H9 (cell line): Measurements from ENCODE around the gene GPR84. TPM values are rescaled to one million over a fixed set of nuclear protein-coding genes. Genes with fewer than 3 reads are reported as not detected.

ENCODE experiments used
- DNase-seq: peaks from one replicate; pipeline ENCODE4 v3.0.0-alpha.2; 2017
- H2AFZ ChIP-seq: one replicate; pipeline ENCODE4 v1.6.1; 2013; ENCODE audit warnings: mild to moderate bottlenecking, low read length, control low read depth, moderate library complexity
- H2AK5ac ChIP-seq: 2 replicates; pipeline ENCODE4 v1.6.1; 2013; ENCODE audit warnings: low read length, control low read depth, mixed read lengths; ENCODE audit not compliant: insufficient read length
- H2BK120ac ChIP-seq: one replicate; pipeline ENCODE4 v1.6.1; 2013; ENCODE audit warnings: low read depth, mild to moderate bottlenecking, low read length, control low read depth, inconsistent platforms; ENCODE audit not compliant: poor library complexity, severe bottlenecking
- H2BK12ac ChIP-seq: 2 replicates; pipeline ENCODE4 v1.6.1; 2013; ENCODE audit warnings: low read length, control low read depth, mixed read lengths, low read depth; ENCODE audit not compliant: insufficient read length
- H2BK15ac ChIP-seq: 2 replicates; pipeline ENCODE4 v1.6.1; 2013; ENCODE audit warnings: low read depth, low read length, control low read depth
- H2BK20ac ChIP-seq: one replicate; pipeline ENCODE4 v1.6.1; 2013; ENCODE audit warnings: low read depth, mild to moderate bottlenecking, low read length, control low read depth, inconsistent platforms; ENCODE audit not compliant: poor library complexity, severe bottlenecking
- H2BK5ac ChIP-seq: 2 replicates; pipeline ENCODE4 v1.6.1; 2013; ENCODE audit warnings: low read length, control low read depth, mixed read lengths; ENCODE audit not compliant: insufficient read length
- H3K14ac ChIP-seq: 2 replicates; pipeline ENCODE4 v1.6.1; 2013; ENCODE audit warnings: low read length, control low read depth; ENCODE audit not compliant: insufficient read depth
- H3K18ac ChIP-seq: 2 replicates; pipeline ENCODE4 v1.6.1; 2013; ENCODE audit warnings: low read depth, mild to moderate bottlenecking, mixed read lengths, low read length, control low read depth; ENCODE audit not compliant: insufficient read length
- H3K23ac ChIP-seq: 2 replicates; pipeline ENCODE4 v1.6.1; 2013; ENCODE audit warnings: low read length, control low read depth, mixed read lengths, low read depth; ENCODE audit not compliant: insufficient read length
- H3K23me2 ChIP-seq: 2 replicates; pipeline ENCODE4 v1.6.1; 2013; ENCODE audit warnings: low read depth, mild to moderate bottlenecking, mixed read lengths, low read length, control low read depth; ENCODE audit not compliant: insufficient read length, poor library complexity, severe bottlenecking
- H3K27ac ChIP-seq: 2 replicates; pipeline ENCODE4 v1.5.1; 2013; ENCODE audit warnings: low read length, control low read depth, mixed read lengths, low read depth; ENCODE audit not compliant: insufficient read length
- H3K27me3 ChIP-seq: 2 replicates; pipeline ENCODE4 v1.6.1; 2013; ENCODE audit warnings: low read length, control low read depth, inconsistent platforms; ENCODE audit not compliant: insufficient read depth
- H3K4ac ChIP-seq: 2 replicates; pipeline ENCODE4 v1.6.1; 2013; ENCODE audit warnings: low read depth, mild to moderate bottlenecking, control low read depth, inconsistent platforms, low read length, moderate library complexity
- H3K4me1 ChIP-seq: 2 replicates; pipeline ENCODE4 v1.6.1; 2013; ENCODE audit warnings: low read length, control low read depth, inconsistent platforms; ENCODE audit not compliant: insufficient read depth
- H3K4me2 ChIP-seq: 2 replicates; pipeline ENCODE4 v1.6.1; 2013; ENCODE audit warnings: low read length, control low read depth, mixed read lengths; ENCODE audit not compliant: insufficient read length, insufficient read depth
- H3K56ac ChIP-seq: 2 replicates; pipeline ENCODE4 v1.6.1; 2013; ENCODE audit warnings: low read depth, mild to moderate bottlenecking, mixed read lengths, low read length, control low read depth; ENCODE audit not compliant: insufficient read length
- H3K79me1 ChIP-seq: 2 replicates; pipeline ENCODE4 v1.6.1; 2013; ENCODE audit warnings: low read depth, mild to moderate bottlenecking, moderate library complexity, low read length, control low read depth, inconsistent platforms; ENCODE audit not compliant: insufficient read depth, poor library complexity, severe bottlenecking
- H3K79me2 ChIP-seq: 2 replicates; pipeline ENCODE4 v1.6.1; 2013; ENCODE audit warnings: low read length, control low read depth, inconsistent platforms; ENCODE audit not compliant: insufficient read depth
- H3K9ac ChIP-seq: 2 replicates; pipeline ENCODE4 v1.6.1; 2013; ENCODE audit warnings: low read length, control low read depth, mixed read lengths; ENCODE audit not compliant: insufficient read length; ENCODE audit errors: extremely low read depth
- H3K9me3 ChIP-seq: one replicate; pipeline ENCODE4 v1.6.1; 2013; ENCODE audit warnings: low read depth, low read length, inconsistent platforms; ENCODE audit not compliant: control insufficient read depth
- H3T11ph ChIP-seq: one replicate; pipeline ENCODE4 v1.6.1; 2013; ENCODE audit warnings: mild to moderate bottlenecking, low read length, control low read depth, inconsistent platforms
- H4K20me1 ChIP-seq: one replicate; pipeline ENCODE4 v1.6.1; 2013; ENCODE audit not compliant: control insufficient read depth, insufficient read length, insufficient read depth
- H4K5ac ChIP-seq: 2 replicates; pipeline ENCODE4 v1.6.1; 2013; ENCODE audit warnings: low read depth, mild to moderate bottlenecking, mixed read lengths, low read length, control low read depth; ENCODE audit not compliant: insufficient read length
- H4K8ac ChIP-seq: replicated peaks from 2 replicates; pipeline ENCODE4 v1.6.1; 2013; ENCODE audit warnings: low read length, control low read depth, mixed read lengths, low read depth; ENCODE audit not compliant: insufficient read length
- H4K91ac ChIP-seq: 2 replicates; pipeline ENCODE4 v1.6.1; 2013; ENCODE audit warnings: low read depth, mild to moderate bottlenecking, moderate library complexity, mixed read lengths, low read length, control low read depth; ENCODE audit not compliant: insufficient read length
- H3K27ac Mint-ChIP-seq, 3 experiments: 2 replicates in 2 of 3; 3 replicates in 1 of 3; pipeline ENCODE4 v1.8.0; 2020 to 2021; ENCODE audit warnings: mixed read lengths in 3 of 3, mild to moderate bottlenecking in 1 of 3, moderate library complexity in 1 of 3
- H3K27me3 Mint-ChIP-seq: 2 replicates; pipeline ENCODE4 v1.8.0; 2021; ENCODE audit warnings: low read depth, mild to moderate bottlenecking, moderate library complexity, mixed read lengths
- H3K36me3 Mint-ChIP-seq, 3 experiments: 2 replicates in 2 of 3; 3 replicates in 1 of 3; pipeline ENCODE4 v1.8.0; 2020 to 2021; ENCODE audit warnings: low read depth in 3 of 3, mixed read lengths in 3 of 3; ENCODE audit not compliant: insufficient read depth in 1 of 3
- H3K4me1 Mint-ChIP-seq, 2 experiments: 2 replicates each; pipeline ENCODE4 v1.8.0; 2020; ENCODE audit warnings: mixed read lengths in 2 of 2
- H3K4me3 Mint-ChIP-seq, 2 experiments: 2 replicates in 1 of 2; 3 replicates in 1 of 2; pipeline ENCODE4 v1.8.0; 2020 to 2021; ENCODE audit warnings: mild to moderate bottlenecking in 2 of 2, mixed read lengths in 2 of 2, moderate library complexity in 1 of 2
- H3K9me3 Mint-ChIP-seq, 2 experiments: 2 replicates in 1 of 2; 3 replicates in 1 of 2; pipeline ENCODE4 v1.8.0; 2020; ENCODE audit warnings: mild to moderate bottlenecking in 2 of 2, mixed read lengths in 2 of 2, moderate library complexity in 1 of 2
- WGBS: extraction: QIAGEN DNeasy Blood & Tissue Kit; methylation state at CpG from one replicate; pipeline ENCODE4 v1.1.7; 2013; ENCODE audit warnings: missing lambda C conversion rate, low lambda C conversion rate, mixed read lengths; ENCODE audit not compliant: insufficient read length; ENCODE audit errors: extremely low coverage; 5-methylcytosine and 5-hydroxymethylcytosine counted together
- total RNA-seq: library from RNA; stranded (reverse); gene quantifications from 2 replicates; pipeline ENCODE4 v1.2.1, GENCODE V29; 2021
- TF ChIP-seq, protein P1 (sequence below): fragments of 200-600 bp; sonication (generic); conservative IDR thresholded peaks from 3 replicates; pipeline ENCODE4 v1.8.0; 2021; ENCODE audit warnings: antibody characterized with exemption, mild to moderate bottlenecking

The GPR84 gene
- total RNA-seq, 1 experiment from 2014 or later = not detected

DNA sequence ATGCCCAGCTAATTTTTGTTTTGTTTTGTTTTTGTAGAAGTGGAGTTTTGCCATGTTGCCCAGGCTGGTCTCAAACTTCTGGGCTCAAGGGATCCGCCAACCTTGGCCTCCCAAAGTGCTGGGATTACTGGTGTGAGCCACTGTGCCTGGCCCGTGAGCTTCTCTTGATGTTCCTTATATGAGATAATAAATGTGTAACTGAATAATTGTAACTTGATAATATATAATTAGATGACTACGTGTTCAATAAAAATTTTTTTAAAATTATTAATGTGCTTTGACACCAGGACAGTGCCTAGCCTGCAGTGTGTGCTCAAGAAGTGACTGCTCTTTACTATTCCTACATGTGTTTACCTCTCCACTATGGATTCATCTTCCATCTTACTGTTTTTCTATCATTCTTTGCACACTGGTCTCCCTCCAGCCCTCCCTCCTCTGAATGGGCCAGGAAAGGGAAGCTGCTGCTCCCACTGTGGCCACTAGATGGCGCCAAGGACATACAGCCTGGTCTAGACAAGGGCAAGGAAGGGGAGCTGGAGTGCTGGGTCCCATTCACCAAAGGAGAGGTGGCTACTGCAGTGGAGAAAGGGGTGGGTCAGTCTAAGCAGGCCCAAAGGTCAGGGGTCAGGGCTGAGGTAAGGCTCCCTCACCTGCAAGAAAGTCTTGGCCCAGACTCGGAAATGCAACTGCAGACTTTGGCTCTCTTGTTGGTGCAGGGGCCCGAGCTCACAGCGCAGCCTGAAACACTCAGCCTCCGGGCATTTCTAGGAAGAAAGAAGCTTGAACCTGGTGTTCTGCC is 34.9 kb upstream of the GPR84 start:
- H4K8ac ChIP-seq = no peak overlapping the region

More for the DNA sequence above, 34.9 kb upstream of the GPR84 start:
- Histone ChIP-seq H3K4me2 (no peak overlapping the region), H2BK12ac (no peak overlapping the region), H2AFZ (no peak overlapping the region), H3K4me1 (no peaks in the 10 kb centered on the region), H3K9me3 (no peaks in the 10 kb centered on the region), H3K27ac (no peak overlapping the region), H3K18ac (no peak overlapping the region), H3K79me1 (no peaks in the 10 kb centered on the region), H3T11ph (no peak overlapping the region), H2BK15ac (no peak overlapping the region), H3K14ac (no peak overlapping the region), H4K91ac (no peak overlapping the region), H3K9ac (no peak overlapping the region), H3K23me2 (no peaks in the 10 kb centered on the region), H2BK120ac (no peak overlapping the region), H2BK5ac (no peak overlapping the region), H3K4ac (no peak overlapping the region), H3K79me2 (no peaks in the 10 kb centered on the region), H4K5ac (no peak overlapping the region), H3K23ac (no peak overlapping the region), H2AK5ac (no peak overlapping the region), H3K56ac (no peak overlapping the region), H4K20me1 (no peaks in the 10 kb centered on the region), H3K27me3 (no peaks in the 10 kb centered on the region), H2BK20ac (no peak overlapping the region)
- no peak overlapping the region for H3K4me3 Mint-ChIP-seq
- H3K4me1 Mint-ChIP-seq = peaks cover 0 to 3% of the 10 kb centered on the region in 2 experiments; a peak in 2 of 4 replicates
- WGBS = no CpG with 5 or more reads among the region's 8 CpGs
- no peak overlapping the region for H3K27ac Mint-ChIP-seq
- no peaks in the 10 kb centered on the region for H3K9me3 Mint-ChIP-seq
- TF ChIP-seq, protein P1, sequence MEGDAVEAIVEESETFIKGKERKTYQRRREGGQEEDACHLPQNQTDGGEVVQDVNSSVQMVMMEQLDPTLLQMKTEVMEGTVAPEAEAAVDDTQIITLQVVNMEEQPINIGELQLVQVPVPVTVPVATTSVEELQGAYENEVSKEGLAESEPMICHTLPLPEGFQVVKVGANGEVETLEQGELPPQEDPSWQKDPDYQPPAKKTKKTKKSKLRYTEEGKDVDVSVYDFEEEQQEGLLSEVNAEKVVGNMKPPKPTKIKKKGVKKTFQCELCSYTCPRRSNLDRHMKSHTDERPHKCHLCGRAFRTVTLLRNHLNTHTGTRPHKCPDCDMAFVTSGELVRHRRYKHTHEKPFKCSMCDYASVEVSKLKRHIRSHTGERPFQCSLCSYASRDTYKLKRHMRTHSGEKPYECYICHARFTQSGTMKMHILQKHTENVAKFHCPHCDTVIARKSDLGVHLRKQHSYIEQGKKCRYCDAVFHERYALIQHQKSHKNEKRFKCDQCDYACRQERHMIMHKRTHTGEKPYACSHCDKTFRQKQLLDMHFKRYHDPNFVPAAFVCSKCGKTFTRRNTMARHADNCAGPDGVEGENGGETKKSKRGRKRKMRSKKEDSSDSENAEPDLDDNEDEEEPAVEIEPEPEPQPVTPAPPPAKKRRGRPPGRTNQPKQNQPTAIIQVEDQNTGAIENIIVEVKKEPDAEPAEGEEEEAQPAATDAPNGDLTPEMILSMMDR = peak; percentile 99
- peaks cover under 1% of the 10 kb centered on the region; the same call in 1 of the 2 replicates for H3K27me3 Mint-ChIP-seq
- DNase-seq = peak; percentile 94
- peaks cover 10 to 42% (median 37%) of the 10 kb centered on the region in 3 experiments for H3K36me3 Mint-ChIP-seq
